Mesangial cell (primary cell): ENCODE results near the gene NPEPL1. TPM values are rescaled to one million over a fixed set of nuclear protein-coding genes. Genes with fewer than 3 reads are reported as not detected.

Source experiments
- total RNA-seq: library from RNA; depleted of rRNA; stranded (reverse); fragments of >200 nt; gene quantifications from 2 replicates; pipeline ENCODE4 v1.2.3, GENCODE V29; 2015

NPEPL1 gene, protein sequence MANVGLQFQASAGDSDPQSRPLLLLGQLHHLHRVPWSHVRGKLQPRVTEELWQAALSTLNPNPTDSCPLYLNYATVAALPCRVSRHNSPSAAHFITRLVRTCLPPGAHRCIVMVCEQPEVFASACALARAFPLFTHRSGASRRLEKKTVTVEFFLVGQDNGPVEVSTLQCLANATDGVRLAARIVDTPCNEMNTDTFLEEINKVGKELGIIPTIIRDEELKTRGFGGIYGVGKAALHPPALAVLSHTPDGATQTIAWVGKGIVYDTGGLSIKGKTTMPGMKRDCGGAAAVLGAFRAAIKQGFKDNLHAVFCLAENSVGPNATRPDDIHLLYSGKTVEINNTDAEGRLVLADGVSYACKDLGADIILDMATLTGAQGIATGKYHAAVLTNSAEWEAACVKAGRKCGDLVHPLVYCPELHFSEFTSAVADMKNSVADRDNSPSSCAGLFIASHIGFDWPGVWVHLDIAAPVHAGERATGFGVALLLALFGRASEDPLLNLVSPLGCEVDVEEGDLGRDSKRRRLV
- 22.0 and 48.4 TPM in 2 replicates for total RNA-seq

DNA sequence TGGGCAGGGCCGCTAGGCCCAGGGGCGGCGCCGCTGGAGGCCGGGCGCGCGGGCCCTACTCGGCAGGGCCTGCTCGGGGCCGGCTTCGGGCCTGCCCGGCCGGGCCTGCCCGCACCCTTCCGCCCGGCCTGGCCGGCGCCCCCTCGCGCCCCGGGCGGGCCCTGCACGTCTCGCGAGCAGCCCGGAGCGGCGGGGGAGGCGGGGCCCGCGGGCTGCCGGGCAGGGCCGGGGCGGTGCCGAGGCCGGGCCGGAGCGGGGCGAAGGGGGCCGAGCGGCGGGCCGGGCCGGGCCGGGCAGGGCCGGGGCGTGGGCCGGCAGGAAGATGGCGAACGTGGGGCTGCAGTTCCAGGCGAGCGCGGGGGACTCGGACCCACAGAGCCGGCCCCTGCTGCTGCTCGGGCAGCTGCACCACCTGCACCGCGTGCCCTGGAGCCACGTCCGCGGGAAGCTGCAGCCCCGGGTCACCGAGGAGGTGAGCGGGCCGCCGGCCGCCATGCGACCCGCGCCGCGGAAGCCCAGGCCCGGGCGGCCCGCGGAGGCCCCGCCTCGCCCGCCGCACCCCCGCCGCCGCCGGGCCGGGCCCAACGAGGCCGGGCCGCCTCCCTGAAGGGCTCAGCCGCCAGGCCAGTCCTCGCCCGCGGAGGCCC is at the start of gene NPEPL1:
Gene NPEPL1, plus strand, starts transcription at position 222 of the 647 bp plus-strand sequence. Its CDS starts 101 bp downstream, at position 323.

DNA sequence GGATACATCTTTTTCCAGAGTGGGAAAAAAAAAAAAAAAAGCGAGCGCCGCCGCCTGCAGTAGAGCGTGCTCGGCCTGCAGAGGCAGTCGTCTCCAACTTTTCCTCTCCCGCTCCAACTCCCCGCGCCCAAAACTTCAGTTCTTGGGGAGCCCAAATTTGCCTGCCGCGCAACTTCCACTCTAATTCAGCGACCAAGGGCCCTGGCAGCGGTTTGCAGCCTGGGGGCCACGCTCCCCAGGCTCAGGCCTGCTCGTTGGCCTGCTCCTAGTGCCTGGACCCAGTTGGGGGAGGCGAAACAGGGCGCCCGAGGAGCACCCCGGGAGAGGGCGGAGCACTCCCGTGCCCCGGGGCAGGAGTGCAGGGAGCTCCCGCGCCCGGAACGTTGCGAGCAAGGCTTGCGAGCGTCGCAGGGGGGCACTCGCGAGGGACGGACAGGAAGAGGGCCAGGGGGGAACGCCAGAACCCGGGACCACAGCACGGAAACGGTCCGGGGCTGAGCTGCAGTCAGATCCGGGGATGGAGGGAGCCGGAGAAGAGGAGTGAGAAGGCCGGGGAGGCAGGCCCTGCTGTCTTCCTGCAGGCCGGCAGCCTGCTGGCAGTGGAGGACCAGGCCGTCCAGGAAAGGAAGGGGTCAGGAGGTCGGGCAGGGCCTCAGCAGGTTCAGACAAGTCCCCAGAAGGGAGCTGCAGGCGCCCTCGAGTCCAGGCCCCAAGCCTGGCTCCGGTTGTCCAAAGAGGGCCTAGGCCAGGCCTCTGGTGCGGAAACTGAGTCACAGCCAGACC is 41.6 kb upstream of the NPEPL1 start, which contains the start of gene STX16:
Gene STX16, plus strand, starts transcription at position 508 of the 783 bp plus-strand sequence. CDS start 724 bp downstream, outside the sequence.

Other genes with a start within 250 kb of the NPEPL1 start
- 8.0 and 27.9 TPM in 2 replicates for gene APCDD1L, start 177.4 kb upstream of the NPEPL1 start, total RNA-seq
- 22.2 and 27.8 TPM in 2 replicates for gene STX16, start 41.5 kb upstream of the NPEPL1 start, total RNA-seq
- 0.63 and 1.3 TPM in 2 replicates for gene GNAS-AS1, start 158.1 kb downstream of the NPEPL1 start, total RNA-seq
- 631 and 974 TPM in 2 replicates for gene GNAS, start 159.9 kb downstream of the NPEPL1 start, total RNA-seq